HG02943 (cell line): ENCODE data around the gene XIRP2.
"Not testable (repeated sequence)": the region's sequence is repeated elsewhere in the genome, so short reads cannot be mapped to it uniquely, and the experiment has no call there.

Experiments used
- ATAC-seq: cut with Tn5 transposase; IDR thresholded peaks from one replicate; pipeline ENCODE4 v1.9.1; 2021; ENCODE audit warnings: mild to moderate bottlenecking, low read depth, moderate library complexity; ENCODE audit not compliant: unreplicated experiment

XIRP2 gene

GRCh38 chr2:167187978-167188967 is 300.0 kb downstream of the XIRP2 start:
- ATAC-seq, result no peak

GRCh38 chr2:167190053-167190452 is 301.8 kb downstream of the XIRP2 start:
- ATAC-seq, result no peak

- no peak for ATAC-seq
These were observed 303.3 kb downstream of the XIRP2 start for GRCh38 chr2:167191588-167191987.

GRCh38 chr2:167192833-167193232 is 304.6 kb downstream of the XIRP2 start:
- ATAC-seq, result no peak

GRCh38 chr2:167196461-167197252 is 308.4 kb downstream of the XIRP2 start:
- no peak for ATAC-seq

GRCh38 chr2:167198009-167198408 is 309.7 kb downstream of the XIRP2 start:
- no peak for ATAC-seq

- no peak for ATAC-seq
These were observed 310.3 kb downstream of the XIRP2 start for GRCh38 chr2:167198576-167198975.

- ATAC-seq, result no peak
These were observed 311.7 kb downstream of the XIRP2 start for GRCh38 chr2:167200019-167200418.

GRCh38 chr2:167209784-167210183 is 321.5 kb downstream of the XIRP2 start:
- no peak for ATAC-seq

GRCh38 chr2:167212014-167212648 is 323.9 kb downstream of the XIRP2 start:
- no peak for ATAC-seq

GRCh38 chr2:167215595-167215994 is 327.3 kb downstream of the XIRP2 start:
- no peak for ATAC-seq

- no peak for ATAC-seq
These were observed 349.2 kb downstream of the XIRP2 start for GRCh38 chr2:167237478-167237877.

GRCh38 chr2:167240671-167241070 is 352.4 kb downstream of the XIRP2 start:
- no peak for ATAC-seq

GRCh38 chr2:167249197-167249596 is 360.9 kb downstream of the XIRP2 start:
- ATAC-seq, result no peak

- ATAC-seq, result no peak
These were observed 364.7 kb downstream of the XIRP2 start for GRCh38 chr2:167253025-167253424.

- no peak for ATAC-seq
These were observed 366.4 kb downstream of the XIRP2 start for GRCh38 chr2:167254721-167255120.

GRCh38 chr2:167258712-167259111 is 370.4 kb downstream of the XIRP2 start:
- ATAC-seq, result no peak

- no peak for ATAC-seq
These were observed 376.1 kb downstream of the XIRP2 start for GRCh38 chr2:167264380-167264779.

GRCh38 chr2:167265004-167265403 is 376.7 kb downstream of the XIRP2 start:
- ATAC-seq, result no peak

- ATAC-seq, result no peak
These were observed 377.4 kb downstream of the XIRP2 start for GRCh38 chr2:167265722-167266121.

- ATAC-seq, result not testable (repeated sequence)
These were observed 380.0 kb downstream of the XIRP2 start for GRCh38 chr2:167268245-167268644.
